H1 (cell line): ENCODE measurements around the gene GKN2. TPM values are rescaled to one million over a fixed set of nuclear protein-coding genes. Genes with fewer than 3 reads are reported as not detected.

Source experiments
- CTCF ChIA-PET: fragments of 300-600 bp; sonication (Branson Sonifier 250); formaldehyde crosslinking; loops from one replicate; lab custom pipeline; 2021; ENCODE audit not compliant: partially characterized antibody; lab: Charles Lee
- POLR2A ChIA-PET: fragments of 300-600 bp; sonication (Branson Sonifier 250); formaldehyde crosslinking; loops from one replicate; lab custom pipeline; 2021; ENCODE audit warnings: inconsistent platforms; ENCODE audit not compliant: partially characterized antibody; lab: Charles Lee
- DNase-seq, 2 experiments: peaks; one replicate each; pipeline versions ENCODE4 v3.0.0 to v3.0.0-alpha.2; 2010 to 2022; ENCODE audit warnings: low spot score in 2 of 2, low read depth in 1 of 2, mixed read lengths in 1 of 2
- FAIRE-seq: peaks from 2 replicates; lab custom pipeline; 2011; peaks lifted over from hg19 to GRCh38; lab: Jason Lieb, UNC
- H2AFZ ChIP-seq: 2 replicates; pipeline ENCODE4 v1.8.1; 2012; ENCODE audit warnings: low read length, inconsistent platforms
- H2AK5ac ChIP-seq: 2 replicates; pipeline ENCODE4 v1.6.1; 2013; ENCODE audit warnings: low read depth, low read length
- H2BK120ac ChIP-seq: replicated peaks from 2 replicates; pipeline ENCODE3; 2013; ENCODE audit warnings: low read depth, low read length, inconsistent platforms
- H2BK12ac ChIP-seq: 2 replicates; pipeline ENCODE4 v1.6.1; 2013; ENCODE audit warnings: low read depth, low read length
- H2BK15ac ChIP-seq: 2 replicates; pipeline ENCODE4 v1.6.1; 2013; ENCODE audit warnings: low read length
- H2BK20ac ChIP-seq: 2 replicates; pipeline ENCODE4 v1.6.1; 2013; ENCODE audit warnings: low read length
- H2BK5ac ChIP-seq: 2 replicates; pipeline ENCODE4 v1.6.1; 2013; ENCODE audit warnings: low read depth, low read length
- H3K14ac ChIP-seq: 2 replicates; pipeline ENCODE4 v1.6.1; 2013; ENCODE audit warnings: inconsistent platforms; ENCODE audit not compliant: insufficient read length
- H3K18ac ChIP-seq: 2 replicates; pipeline ENCODE4 v1.6.1; 2013; ENCODE audit warnings: low read length; ENCODE audit errors: extremely low read depth
- H3K23ac ChIP-seq: 2 replicates; pipeline ENCODE4 v1.6.1; 2013; ENCODE audit warnings: inconsistent platforms; ENCODE audit not compliant: insufficient read length
- H3K23me2 ChIP-seq: 2 replicates; pipeline ENCODE4 v1.6.1; 2013; ENCODE audit warnings: low read depth, low read length
- H3K27ac ChIP-seq: 2 replicates; pipeline ENCODE4 v1.6.1; 2011; ENCODE audit warnings: low read depth, low read length, inconsistent platforms
- H3K27me3 ChIP-seq, 4 experiments: replicated peaks in 1 of 4; 1 replicate in 1 of 4; 2 replicates in 3 of 4; pipeline versions ENCODE4 v1.6.1 to v1.8.1; 2011 to 2013; ENCODE audit warnings: low read length in 3 of 4, mild to moderate bottlenecking in 3 of 4, inconsistent platforms in 2 of 4, mixed read lengths in 2 of 4, moderate library complexity in 1 of 4; ENCODE audit not compliant: control insufficient read depth in 3 of 4, insufficient read depth in 3 of 4; ENCODE audit errors: extremely low read depth in 1 of 4
- H3K36me3 ChIP-seq, 4 experiments: 2 replicates each; pipeline versions ENCODE4 v1.6.1 to v1.8.1; 2011 to 2013; ENCODE audit warnings: mild to moderate bottlenecking in 4 of 4, low read length in 3 of 4, moderate library complexity in 2 of 4, control low read depth in 1 of 4, inconsistent platforms in 1 of 4; ENCODE audit not compliant: insufficient read depth in 4 of 4, control insufficient read depth in 2 of 4
- H3K4ac ChIP-seq: replicated peaks from 2 replicates; pipeline ENCODE3; 2013; ENCODE audit warnings: low read length, low read depth, mixed read lengths, inconsistent platforms; ENCODE audit not compliant: insufficient read length
- H3K4me1 ChIP-seq, 4 experiments: replicated peaks in 1 of 4; 1 replicate in 1 of 4; 2 replicates in 3 of 4; pipeline versions ENCODE4 v1.6.1 to v1.8.1; 2011 to 2013; ENCODE audit warnings: low read length in 3 of 4, inconsistent platforms in 2 of 4, mixed read lengths in 1 of 4; ENCODE audit not compliant: insufficient read depth in 4 of 4, control insufficient read depth in 3 of 4
- H3K4me2 ChIP-seq, 2 experiments: 2 replicates each; pipeline versions ENCODE4 v1.6.1 to v1.8.1; 2011 to 2013; ENCODE audit warnings: low read depth in 2 of 2, low read length in 2 of 2, control low read depth in 1 of 2, inconsistent platforms in 1 of 2, mild to moderate bottlenecking in 1 of 2; ENCODE audit not compliant: insufficient read depth in 1 of 2
- H3K4me3 ChIP-seq, 4 experiments: fragments of 200-600, 300-600 bp in 1 of 4; sonication (generic), shearing (Covaris generic), sonication (Bioruptor Twin) in 1 of 4; 2 replicates each; pipeline versions ENCODE4 v1.5.1 to v1.8.1; 2011 to 2016; ENCODE audit warnings: low read length in 4 of 4, low read depth in 3 of 4, control low read depth in 2 of 4, inconsistent platforms in 2 of 4, mild to moderate bottlenecking in 2 of 4, mixed read lengths in 1 of 4, moderate library complexity in 1 of 4; ENCODE audit not compliant: insufficient read depth in 2 of 4; ENCODE audit errors: extremely low read depth in 1 of 4
- H3K56ac ChIP-seq: replicated peaks from 2 replicates; pipeline ENCODE3; 2013; ENCODE audit warnings: low read depth, mild to moderate bottlenecking, mixed read lengths, low read length, inconsistent platforms; ENCODE audit not compliant: insufficient read length
- H3K79me1 ChIP-seq: 2 replicates; pipeline ENCODE4 v1.6.1; 2013; ENCODE audit warnings: low read depth, low read length, control low read depth
- H3K79me2 ChIP-seq, 2 experiments: 2 replicates each; pipeline versions ENCODE4 v1.6.1 to v1.8.1; 2012 to 2013; ENCODE audit warnings: low read length in 2 of 2, mild to moderate bottlenecking in 2 of 2, inconsistent platforms in 1 of 2; ENCODE audit not compliant: insufficient read depth in 2 of 2, control insufficient read depth in 1 of 2
- H3K9ac ChIP-seq, 4 experiments: replicated peaks in 1 of 4; 1 replicate in 1 of 4; 2 replicates in 3 of 4; pipeline versions ENCODE4 v1.6.1 to v1.8.1; 2011 to 2013; ENCODE audit warnings: low read depth in 3 of 4, low read length in 3 of 4, control low read depth in 2 of 4, mild to moderate bottlenecking in 2 of 4, moderate library complexity in 2 of 4, inconsistent platforms in 1 of 4; ENCODE audit errors: extremely low read depth in 1 of 4
- H3K9me3 ChIP-seq, 2 experiments: 2 replicates each; pipeline versions ENCODE4 v1.6.1 to v1.8.1; 2012 to 2013; ENCODE audit warnings: mild to moderate bottlenecking in 2 of 2, moderate library complexity in 2 of 2, control low read depth in 1 of 2, inconsistent platforms in 1 of 2, low read depth in 1 of 2, low read length in 1 of 2, mixed read lengths in 1 of 2; ENCODE audit not compliant: insufficient read depth in 2 of 2
- H4K20me1 ChIP-seq, 2 experiments: replicated peaks in 1 of 2; 2 replicates each; pipeline versions ENCODE3 to v1.8.1; 2011 to 2013; ENCODE audit warnings: inconsistent platforms in 2 of 2, low read length in 2 of 2, mild to moderate bottlenecking in 1 of 2; ENCODE audit not compliant: insufficient read depth in 2 of 2, control insufficient read depth in 1 of 2
- H4K5ac ChIP-seq: 2 replicates; pipeline ENCODE4 v1.6.1; 2013; ENCODE audit warnings: low read length, low read depth, mixed read lengths, inconsistent platforms; ENCODE audit not compliant: insufficient read length
- H4K8ac ChIP-seq: 2 replicates; pipeline ENCODE4 v1.8.0; 2013; ENCODE audit warnings: mild to moderate bottlenecking, moderate library complexity, low read length, inconsistent platforms; ENCODE audit not compliant: insufficient read depth; ENCODE audit errors: extremely low read depth
- H4K91ac ChIP-seq: replicated peaks from 2 replicates; pipeline ENCODE3; 2013; ENCODE audit warnings: low read length, mixed read lengths, inconsistent platforms; ENCODE audit not compliant: insufficient read length
- BACH1 ChIP-seq: IDR thresholded peaks from 2 replicates; pipeline ENCODE4 v1.6.1; 2012; ENCODE audit warnings: low read length, improper control_type of control experiment
- CTBP2 ChIP-seq: IDR thresholded peaks from 2 replicates; pipeline ENCODE4 v1.7.0; 2011; ENCODE audit warnings: borderline replicate concordance, mild to moderate bottlenecking, moderate library complexity, mixed read lengths, low read length; ENCODE audit not compliant: insufficient read depth, insufficient read length
- GTF2F1 ChIP-seq: IDR thresholded peaks from 2 replicates; pipeline ENCODE4 v1.6.1; 2012; ENCODE audit warnings: low read depth, low read length, improper control_type of control experiment, borderline replicate concordance
- HDAC6 ChIP-seq: IDR thresholded peaks from one replicate; pipeline ENCODE4 v1.7.1; 2012; ENCODE audit warnings: low read depth, mild to moderate bottlenecking, inconsistent platforms, low read length, moderate library complexity
- JUND ChIP-seq: IDR thresholded peaks from 2 replicates; pipeline ENCODE4 v1.6.1; 2011; ENCODE audit warnings: mild to moderate bottlenecking, improper control_type of control experiment, low read length
- KDM5A ChIP-seq: fragments of 200-600 bp; IDR thresholded peaks from 2 replicates; pipeline ENCODE4 v1.7.1; 2012; ENCODE audit warnings: mild to moderate bottlenecking, low read length, inconsistent platforms, mixed read lengths
- NRF1 ChIP-seq: IDR thresholded peaks from 2 replicates; pipeline ENCODE4 v1.6.1; 2011; ENCODE audit warnings: mild to moderate bottlenecking, low read depth, low read length, improper control_type of control experiment
- POU5F1 ChIP-seq: IDR thresholded peaks from 2 replicates; pipeline ENCODE4 v1.6.1; 2011; ENCODE audit warnings: low read depth, mild to moderate bottlenecking, low read length, moderate library complexity
- SP4 ChIP-seq: IDR thresholded peaks from 2 replicates; pipeline ENCODE4 v1.6.1; 2012; ENCODE audit warnings: low read length, inconsistent platforms
- WGBS, 2 experiments: shearing (Covaris generic) in 1 of 2; methylation state at CpG; one replicate each; pipeline versions ENCODE4 v1.1.6 to v1.1.7; 2013 to 2015; ENCODE audit warnings: low lambda C conversion rate in 2 of 2, mixed read lengths in 2 of 2, inconsistent platforms in 1 of 2, low coverage in 1 of 2, missing lambda C conversion rate in 1 of 2; ENCODE audit not compliant: insufficient replicate concordance in 2 of 2, insufficient coverage in 1 of 2, insufficient read length in 1 of 2; ENCODE audit errors: extremely low coverage in 1 of 2, missing lambda C conversion rate in 1 of 2; 5-methylcytosine and 5-hydroxymethylcytosine counted together
- polyA plus RNA-seq, 7 experiments: library from polyadenylated mRNA; depleted of rRNA in 3 of 7; stranded (reverse) in 5 of 7; unstranded in 2 of 7; fragments of >200 nt in 5 of 7; fragments of 200-250 nt in 2 of 7; gene quantifications; 1 replicate in 5 of 7; 2 replicates in 1 of 7; 4 replicates in 1 of 7; pipeline versions ENCODE4 v1.2.1 to v1.2.3, GENCODE V29; 2011 to 2013; ENCODE audit warnings: missing spikeins in 2 of 7, mixed read lengths in 2 of 7
- total RNA-seq: library from RNA; stranded (reverse); fragmentation: NEBNext Ultra II Directional; extraction: Animal tissue kit (Norgen Biotek cat#: 25700); gene quantifications from 2 replicates; pipeline ENCODE4 v1.2.1, GENCODE V29; 2021
- TF ChIP-seq, protein P1 (sequence below): IDR thresholded peaks from 2 replicates; pipeline ENCODE4 v1.6.1; 2012; ENCODE audit warnings: inconsistent platforms
- TF ChIP-seq, protein P2 (sequence below): IDR thresholded peaks from 2 replicates; pipeline ENCODE4 v1.6.1; 2012; ENCODE audit warnings: inconsistent platforms

GKN2 gene
- total and polyA plus RNA-seq, 2 of the 8 experiments (the other 6 are each of a cell fraction or from before 2014, with no cell fraction given) = not detected

DNA sequence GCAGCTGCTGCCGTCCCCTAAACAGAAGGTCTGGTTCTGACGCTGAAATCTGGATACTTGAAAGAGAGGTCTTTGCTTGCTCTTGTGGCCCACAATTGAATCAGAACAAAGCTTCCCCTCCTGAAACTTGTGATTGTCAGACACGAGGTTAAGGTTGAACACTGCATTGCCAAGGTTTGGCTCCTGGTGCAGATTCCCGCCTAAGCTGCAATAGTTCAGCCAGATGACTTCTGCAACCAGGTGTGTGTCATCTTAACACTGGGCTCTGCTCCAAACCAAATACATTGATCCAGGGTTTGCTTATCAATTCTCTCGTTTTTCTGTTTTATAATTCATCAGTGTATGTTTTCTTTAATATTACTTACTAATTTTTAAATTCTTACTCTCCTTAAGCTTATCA, 36.3 kb upstream of the GKN2 start:
- Histone ChIP-seq H2BK20ac (no peak overlapping the region), H2AFZ (peak overlapping the region; percentile 75), H2BK120ac (no peak overlapping the region), H3K23ac (no peak overlapping the region), H4K8ac (no peak overlapping the region), H4K91ac (no peak overlapping the region), H4K5ac (no peak overlapping the region), H3K36me3 (no peaks in the 10 kb centered on the region), H3K4ac (no peak overlapping the region), H3K9me3 (no peaks in the 10 kb centered on the region), H3K56ac (no peak overlapping the region), H2BK5ac (no peak overlapping the region), H3K14ac (no peak overlapping the region), H3K23me2 (no peaks in the 10 kb centered on the region), H3K27me3 (no peaks in the 10 kb centered on the region), H2BK15ac (no peak overlapping the region), H2BK12ac (no peak overlapping the region), H3K18ac (no peak overlapping the region), H4K20me1 (no peaks in the 10 kb centered on the region), H3K27ac (no peak overlapping the region), H3K4me3 (no peak overlapping the region), H3K4me2 (no peak overlapping the region), H2AK5ac (no peak overlapping the region), H3K9ac (no peak overlapping the region), H3K79me1 (no peaks in the 10 kb centered on the region), H3K79me2 (no peaks in the 10 kb centered on the region), H3K4me1 (no peaks in the 10 kb centered on the region)
- 90% methylated on average over 5 of the region's 5 CpGs; no CpG with 5 or more reads in 1 of the 2 experiments for WGBS, 2 experiments
- ChIA-PET CTCF (interaction anchor here (1.1 to 1.2 kb wide), 2 partner anchors 28 to 46 kb away, joined by 3 to 4 read pairs; no protein-coding TSS in a partner anchor), POLR2A (no interaction called here)
- no peak for DNase-seq
- TF ChIP-seq JUND (no peak), BACH1 (no peak), SP4 (no peak), HDAC6 (no peak), POU5F1 (no peak), NRF1 (no peak), CTBP2 (no peak), KDM5A (no peak), GTF2F1 (no peak)
- TF ChIP-seq, protein P1, sequence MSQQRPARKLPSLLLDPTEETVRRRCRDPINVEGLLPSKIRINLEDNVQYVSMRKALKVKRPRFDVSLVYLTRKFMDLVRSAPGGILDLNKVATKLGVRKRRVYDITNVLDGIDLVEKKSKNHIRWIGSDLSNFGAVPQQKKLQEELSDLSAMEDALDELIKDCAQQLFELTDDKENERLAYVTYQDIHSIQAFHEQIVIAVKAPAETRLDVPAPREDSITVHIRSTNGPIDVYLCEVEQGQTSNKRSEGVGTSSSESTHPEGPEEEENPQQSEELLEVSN = no peak
- TF ChIP-seq, protein P2, sequence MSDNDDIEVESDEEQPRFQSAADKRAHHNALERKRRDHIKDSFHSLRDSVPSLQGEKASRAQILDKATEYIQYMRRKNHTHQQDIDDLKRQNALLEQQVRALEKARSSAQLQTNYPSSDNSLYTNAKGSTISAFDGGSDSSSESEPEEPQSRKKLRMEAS = no peak
- no peak for FAIRE-seq
